ENCODE measurements around the gene UST.

DNA sequence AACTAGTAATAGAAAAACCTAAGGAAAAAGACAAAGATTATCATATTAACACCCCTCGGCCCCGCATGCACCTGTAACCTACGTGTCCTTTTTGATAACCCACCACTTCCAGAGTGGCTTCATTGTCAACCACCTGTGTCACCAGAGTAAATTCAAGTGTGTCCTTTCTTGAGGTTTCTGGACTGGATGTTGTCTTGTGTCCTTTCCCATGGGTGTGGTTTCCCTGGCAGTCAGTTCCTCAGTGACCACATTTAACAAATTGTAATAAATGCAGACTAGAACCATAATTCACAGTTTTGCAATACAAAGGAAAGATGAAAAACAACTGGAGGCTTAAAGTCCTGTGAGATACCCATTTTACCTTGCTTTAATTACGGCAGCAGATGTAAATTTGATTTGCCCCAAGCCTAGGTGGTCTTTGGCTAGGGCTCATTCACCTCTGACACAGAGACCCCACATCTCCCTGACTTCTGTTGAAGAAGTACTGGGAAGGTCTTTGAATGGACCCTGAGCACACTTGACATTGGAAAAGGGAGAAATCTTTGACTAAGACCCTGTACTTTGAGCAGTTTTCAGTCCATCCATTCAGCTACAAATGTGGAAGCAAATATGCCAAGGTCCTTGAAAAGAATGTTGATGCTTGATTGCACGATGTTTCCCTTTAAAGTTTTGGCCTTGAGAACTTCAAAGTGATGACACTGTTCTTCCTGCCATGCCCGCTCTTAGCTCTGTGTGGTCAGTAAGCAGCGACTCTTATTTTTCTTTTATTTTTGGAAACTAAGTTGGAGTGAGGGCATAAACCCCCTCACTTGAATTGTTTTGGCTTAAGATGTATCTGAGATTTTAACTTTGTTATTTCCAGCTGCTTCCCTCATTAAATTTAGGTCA, 232.4 kb downstream of the UST start:
- TF ChIP-seq, protein P1, sequence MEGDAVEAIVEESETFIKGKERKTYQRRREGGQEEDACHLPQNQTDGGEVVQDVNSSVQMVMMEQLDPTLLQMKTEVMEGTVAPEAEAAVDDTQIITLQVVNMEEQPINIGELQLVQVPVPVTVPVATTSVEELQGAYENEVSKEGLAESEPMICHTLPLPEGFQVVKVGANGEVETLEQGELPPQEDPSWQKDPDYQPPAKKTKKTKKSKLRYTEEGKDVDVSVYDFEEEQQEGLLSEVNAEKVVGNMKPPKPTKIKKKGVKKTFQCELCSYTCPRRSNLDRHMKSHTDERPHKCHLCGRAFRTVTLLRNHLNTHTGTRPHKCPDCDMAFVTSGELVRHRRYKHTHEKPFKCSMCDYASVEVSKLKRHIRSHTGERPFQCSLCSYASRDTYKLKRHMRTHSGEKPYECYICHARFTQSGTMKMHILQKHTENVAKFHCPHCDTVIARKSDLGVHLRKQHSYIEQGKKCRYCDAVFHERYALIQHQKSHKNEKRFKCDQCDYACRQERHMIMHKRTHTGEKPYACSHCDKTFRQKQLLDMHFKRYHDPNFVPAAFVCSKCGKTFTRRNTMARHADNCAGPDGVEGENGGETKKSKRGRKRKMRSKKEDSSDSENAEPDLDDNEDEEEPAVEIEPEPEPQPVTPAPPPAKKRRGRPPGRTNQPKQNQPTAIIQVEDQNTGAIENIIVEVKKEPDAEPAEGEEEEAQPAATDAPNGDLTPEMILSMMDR (conservative IDR thresholded peaks at IDR 0.05; ENCODE audit: low read length), result no peak
- TF ChIP-seq EZH2phosphoT487 (IDR thresholded peaks at IDR 0.05; ENCODE audit: borderline replicate concordance), result no peak

All from Loucy (cell line).